Gastrocnemius medialis (tissue), 4 donors: ENCODE data around the gene MCM8. TPM values are rescaled to one million over a fixed set of nuclear protein-coding genes. Genes with fewer than 3 reads are reported as not detected.

Experiments
- ATAC-seq, 2 donors: fragments of 150-250 bp; one replicate each; pipeline ENCODE4 v1.9.1; 2016
- DNase-seq, 2 donors: peaks; one replicate each; pipeline ENCODE4 v3.0.0-alpha.2; 2019
- H3K27ac ChIP-seq, 4 donors: fragments of 200-600 bp; sonication (generic); 1 replicate in 1 of 4; 2 replicates in 3 of 4; pipeline ENCODE4 v1.5.1; 2016 to 2018; ENCODE audit warnings: mild to moderate bottlenecking in 2 of 4, moderate library complexity in 1 of 4
- H3K27me3 ChIP-seq, 3 donors: fragments of 200-600 bp; sonication (generic) in 2 of 3; 1 replicate in 1 of 3; 2 replicates in 2 of 3; pipeline versions ENCODE4 v1.5.1 to v1.6.0; 2016 to 2019; ENCODE audit warnings: mild to moderate bottlenecking in 1 of 3, moderate library complexity in 1 of 3
- H3K36me3 ChIP-seq, 2 donors: fragments of 200-600 bp; sonication (generic) in 1 of 2; one replicate each; pipeline ENCODE4 v1.5.1; 2017 to 2018
- H3K4me1 ChIP-seq, 2 donors: fragments of 200-600 bp; sonication (generic) in 1 of 2; one replicate each; pipeline ENCODE4 v1.5.1; 2016 to 2017; ENCODE audit warnings: mild to moderate bottlenecking in 2 of 2
- H3K4me3 ChIP-seq, 4 donors: fragments of 200-600 bp; sonication (generic) in 3 of 4; 1 replicate in 1 of 4; 2 replicates in 3 of 4; pipeline ENCODE4 v1.5.1; 2016 to 2019; ENCODE audit warnings: mild to moderate bottlenecking in 2 of 4
- H3K9me3 ChIP-seq, 3 donors: fragments of 200-600 bp; sonication (generic) in 2 of 3; 1 replicate in 1 of 3; 2 replicates in 2 of 3; pipeline ENCODE4 v1.5.1; 2016 to 2019
- POLR2A ChIP-seq, 2 donors: fragments of 450-650 bp; IDR thresholded peaks; one replicate each; pipeline ENCODE4 v1.6.1; 2017; ENCODE audit warnings: antibody characterized with exemption in 2 of 2, mild to moderate bottlenecking in 2 of 2, moderate library complexity in 2 of 2
- in situ Hi-C, 4 donors: fragments of 200-750 bp; cut with MboI; loops; one replicate each; pipeline versions ENCODE4 v1.15.0 to v1.8.0; 2017; ENCODE audit warnings: low sequenced_read_pairs in 4 of 4
- intact Hi-C: fragments of 100-400 bp; cut with DNase I; formaldehyde crosslinking; loops from one replicate; pipeline ENCODE4 v1.15.1; 2023; ENCODE audit warnings: low total_unique reads
- total RNA-seq, 4 donors: library from RNA; depleted of rRNA; stranded (reverse); fragments of >200 nt; gene quantifications; one replicate each; pipeline versions ENCODE4 v1.1.0 to v1.2.3, GENCODE V29; 2016
- TF ChIP-seq, protein P1 (sequence below), 5 experiments: fragments of 450-650 bp in 3 of 5; fragments of 200-600 bp in 2 of 5; sonication (generic) in 2 of 5; IDR thresholded peaks in 4 of 5; conservative IDR thresholded peaks in 1 of 5; 1 replicate in 4 of 5; 2 replicates in 1 of 5; pipeline ENCODE4 v1.5.1; 2016 to 2019; ENCODE audit warnings: antibody characterized with exemption in 5 of 5, mild to moderate bottlenecking in 3 of 5, moderate library complexity in 3 of 5

The MCM8 gene
- total RNA-seq, 4 donors from 2014 or later = 2.4 to 5.9 (median 5.2) TPM

- ATAC-seq (no peak), DNase-seq (no peak)
Measured at GRCh38 chr20:6017880-6018279, 67.4 kb downstream of the MCM8 start.

GRCh38 chr20:6024768-6025167 lies 74.3 kb downstream of the MCM8 start:
- H3K4me1 ChIP-seq = peaks cover 12 to 14% of the 10 kb centered on the region in 2 donors
- no peak overlapping the region for H3K27ac ChIP-seq
- H3K36me3 ChIP-seq = peaks cover 0 to 46% of the 10 kb centered on the region in 2 donors
- H3K4me3 ChIP-seq = no peak overlapping the region
- in situ Hi-C loops = no loop called here
- ATAC-seq = no peak
- H3K9me3 ChIP-seq = no peaks in the 10 kb centered on the region
- TF ChIP-seq, protein P1, sequence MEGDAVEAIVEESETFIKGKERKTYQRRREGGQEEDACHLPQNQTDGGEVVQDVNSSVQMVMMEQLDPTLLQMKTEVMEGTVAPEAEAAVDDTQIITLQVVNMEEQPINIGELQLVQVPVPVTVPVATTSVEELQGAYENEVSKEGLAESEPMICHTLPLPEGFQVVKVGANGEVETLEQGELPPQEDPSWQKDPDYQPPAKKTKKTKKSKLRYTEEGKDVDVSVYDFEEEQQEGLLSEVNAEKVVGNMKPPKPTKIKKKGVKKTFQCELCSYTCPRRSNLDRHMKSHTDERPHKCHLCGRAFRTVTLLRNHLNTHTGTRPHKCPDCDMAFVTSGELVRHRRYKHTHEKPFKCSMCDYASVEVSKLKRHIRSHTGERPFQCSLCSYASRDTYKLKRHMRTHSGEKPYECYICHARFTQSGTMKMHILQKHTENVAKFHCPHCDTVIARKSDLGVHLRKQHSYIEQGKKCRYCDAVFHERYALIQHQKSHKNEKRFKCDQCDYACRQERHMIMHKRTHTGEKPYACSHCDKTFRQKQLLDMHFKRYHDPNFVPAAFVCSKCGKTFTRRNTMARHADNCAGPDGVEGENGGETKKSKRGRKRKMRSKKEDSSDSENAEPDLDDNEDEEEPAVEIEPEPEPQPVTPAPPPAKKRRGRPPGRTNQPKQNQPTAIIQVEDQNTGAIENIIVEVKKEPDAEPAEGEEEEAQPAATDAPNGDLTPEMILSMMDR (IDR thresholded peaks at IDR 0.05 in 4 of 5, conservative IDR thresholded peaks at IDR 0.05 in 1 of 5) = no peak
- TF ChIP-seq POLR2A (IDR thresholded peaks at IDR 0.05) = no peak
- H3K27me3 ChIP-seq = no peaks in the 10 kb centered on the region
- DNase-seq = no peak
- intact Hi-C loops = no loop called here

More at GRCh38 chr20:6017880-6018279, 67.4 kb downstream of the MCM8 start:
- H3K36me3 ChIP-seq = peaks cover 0 to 20% of the 10 kb centered on the region in 2 donors
- peak overlapping the region in 1 of 4 donors; percentile 20 for H3K27ac ChIP-seq
- in situ Hi-C loops (no loop called here), intact Hi-C loops (no loop called here)
- H3K27me3 ChIP-seq = no peaks in the 10 kb centered on the region
- H3K4me3 ChIP-seq = no peak overlapping the region
- no peaks in the 10 kb centered on the region for H3K4me1 ChIP-seq
- H3K9me3 ChIP-seq = no peaks in the 10 kb centered on the region
- TF ChIP-seq, protein P1 (IDR thresholded peaks at IDR 0.05 in 4 of 5, conservative IDR thresholded peaks at IDR 0.05 in 1 of 5) = no peak
- TF ChIP-seq POLR2A (IDR thresholded peaks at IDR 0.05) = no peak

DNA sequence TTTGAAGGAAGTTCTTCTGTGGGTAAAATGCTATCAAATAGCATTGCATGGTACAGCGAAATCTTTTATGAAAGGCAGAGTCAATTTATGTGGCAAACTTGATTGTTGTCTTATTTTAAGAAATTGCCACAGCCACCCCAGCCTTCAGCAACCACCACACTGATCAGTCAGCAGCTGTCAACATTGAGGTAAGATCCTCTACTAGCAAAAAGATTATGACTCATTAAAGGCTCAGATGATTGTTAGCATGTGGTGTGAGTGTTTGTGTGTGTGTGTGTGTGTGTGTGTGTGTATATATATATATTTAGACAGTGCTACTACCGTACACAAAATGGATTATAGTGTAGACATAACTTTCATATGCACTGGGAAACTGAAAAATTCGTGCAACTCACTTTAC lies 75.6 kb downstream of the MCM8 start:
- DNase-seq (peak in 1 of 2 donors; percentile 26), ATAC-seq (peak; percentile 72 to 77)
- TF ChIP-seq POLR2A (IDR thresholded peaks at IDR 0.05) = peak in 1 of 2 donors; percentile 30
- TF ChIP-seq, protein P1 (IDR thresholded peaks at IDR 0.05 in 4 of 5, conservative IDR thresholded peaks at IDR 0.05 in 1 of 5) = no peak
- peak overlapping the region in 3 of 4 donors; percentile 12 to 64 (median 12) for H3K27ac ChIP-seq
- H3K4me1 ChIP-seq = peaks cover 12 to 17% of the 10 kb centered on the region in 2 donors
- intact Hi-C loops (no loop called here), in situ Hi-C loops (no loop called here)
- no peak overlapping the region for H3K4me3 ChIP-seq
- no peaks in the 10 kb centered on the region for H3K27me3 ChIP-seq
- no peaks in the 10 kb centered on the region for H3K9me3 ChIP-seq
- H3K36me3 ChIP-seq = peaks cover 0 to 46% of the 10 kb centered on the region in 2 donors

GRCh38 chr20:6028818-6029217 lies 78.4 kb downstream of the MCM8 start:
- intact Hi-C loops = no loop called here

More at GRCh38 chr20:6028818-6029217, 78.4 kb downstream of the MCM8 start:
- Histone ChIP-seq H3K4me3 (no peak overlapping the region), H3K27ac (peak overlapping the region in 2 of 4 donors; percentile 14 to 20), H3K9me3 (no peaks in the 10 kb centered on the region), H3K4me1 (peaks cover 13 to 26% of the 10 kb centered on the region in 2 donors), H3K27me3 (no peaks in the 10 kb centered on the region), H3K36me3 (peaks cover 0 to 32% of the 10 kb centered on the region in 2 donors)
- ATAC-seq (no peak), DNase-seq (no peak)
- no peak for TF ChIP-seq POLR2A (IDR thresholded peaks at IDR 0.05)
- TF ChIP-seq, protein P1 (IDR thresholded peaks at IDR 0.05 in 4 of 5, conservative IDR thresholded peaks at IDR 0.05 in 1 of 5) = no peak
- in situ Hi-C loops = no loop called here
